Measurements from ENCODE around the gene USP3.

DNA sequence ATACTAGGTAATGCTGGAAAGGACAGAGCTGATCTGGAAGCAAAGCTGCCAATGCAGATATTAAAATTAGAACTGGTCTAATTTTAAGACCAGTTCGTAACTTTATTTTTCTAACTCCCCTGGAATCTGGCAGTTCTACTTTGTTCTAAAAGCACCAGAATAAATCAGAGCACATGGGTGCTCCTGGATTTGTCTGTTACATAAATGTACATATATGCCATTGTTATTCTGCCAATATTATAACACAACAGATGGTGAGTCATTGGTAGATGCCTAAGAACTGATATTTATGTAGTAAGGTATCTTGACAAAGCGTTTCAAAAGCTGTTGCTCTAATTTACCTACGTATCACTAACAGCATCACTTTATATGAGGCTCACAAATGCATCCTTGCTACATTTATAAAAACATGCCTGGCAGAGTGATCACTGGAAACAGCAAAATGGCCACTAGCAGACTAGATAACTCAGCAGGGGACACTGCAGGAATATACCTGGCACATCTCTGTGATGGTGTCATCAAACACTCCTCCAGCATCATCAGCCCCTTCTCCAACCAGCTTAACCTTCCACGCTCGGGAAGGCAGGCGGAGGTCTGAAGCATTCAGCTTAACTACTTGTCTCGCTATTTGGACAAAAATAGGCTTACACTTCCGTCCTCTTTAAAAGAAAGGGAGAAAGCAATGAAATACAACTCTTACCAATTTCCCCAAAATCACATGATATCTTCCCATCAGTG is 119.0 kb downstream of the USP3 start:
- no peak for TF ChIP-seq GATA2 (IDR thresholded peaks at IDR 0.05; ENCODE audit: low read depth, low read length)
- no peak for TF ChIP-seq GATA3 (IDR thresholded peaks at IDR 0.05; ENCODE audit: low read depth, low read length)

Measured in SH-SY5Y (cell line).